ENCODE results near the gene NCKAP5.

GRCh38 chr2:133506996-133507395 is 61.3 kb downstream of the NCKAP5 start:
- no peak for TF ChIP-seq POLR2A (IDR thresholded peaks at IDR 0.05; ENCODE audit: low read depth, low read length)
- TF ChIP-seq POLR2AphosphoS5 (IDR thresholded peaks at IDR 0.05; ENCODE audit: low read depth, low read length): no peak

Data from GM12892 (cell line).